ENCODE measurements around the gene SCOC.
"Not testable (repeated sequence)": the region's sequence is repeated elsewhere in the genome, so short reads cannot be mapped to it uniquely, and the experiment has no call there.

SCOC gene

DNA sequence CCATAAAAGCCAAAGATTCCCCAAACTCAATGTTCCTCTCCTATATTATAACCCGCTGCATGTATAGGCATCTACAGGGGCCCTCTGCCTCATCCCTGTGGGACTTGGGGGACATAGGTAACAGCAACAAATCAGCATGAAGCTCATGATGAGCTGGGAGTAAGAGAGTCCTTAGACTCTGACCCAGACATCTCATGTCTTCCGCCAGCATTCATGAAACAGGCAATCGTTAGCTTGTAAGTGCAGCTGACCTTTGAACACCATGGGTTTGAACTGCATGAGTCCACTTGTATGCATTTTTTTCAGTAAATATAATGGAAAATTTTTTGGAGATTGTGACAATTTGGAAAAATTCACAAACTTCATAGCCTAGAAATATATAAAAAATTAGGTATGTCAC, 10.4 kb upstream of the SCOC start:
- no peak for DNase-seq

DNA sequence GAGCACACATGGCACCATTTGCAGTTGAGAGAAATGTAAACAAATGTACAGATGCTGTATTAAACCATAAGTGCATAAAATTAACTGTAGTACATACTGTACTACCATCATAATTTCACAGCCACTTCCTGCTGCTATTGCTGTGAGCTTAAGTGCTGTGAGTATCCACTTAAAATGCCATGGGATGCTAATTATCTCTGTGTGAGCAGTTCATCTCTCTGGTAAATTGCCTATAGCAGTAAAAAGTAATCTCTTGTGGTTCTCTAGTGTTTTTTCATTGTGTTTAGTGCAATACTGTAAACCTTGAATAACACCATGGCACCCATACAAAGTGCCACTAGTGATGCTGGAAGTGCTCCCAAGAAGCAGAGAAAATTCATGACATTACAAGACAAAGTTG, 9.9 kb upstream of the SCOC start:
- no peak for DNase-seq

DNA sequence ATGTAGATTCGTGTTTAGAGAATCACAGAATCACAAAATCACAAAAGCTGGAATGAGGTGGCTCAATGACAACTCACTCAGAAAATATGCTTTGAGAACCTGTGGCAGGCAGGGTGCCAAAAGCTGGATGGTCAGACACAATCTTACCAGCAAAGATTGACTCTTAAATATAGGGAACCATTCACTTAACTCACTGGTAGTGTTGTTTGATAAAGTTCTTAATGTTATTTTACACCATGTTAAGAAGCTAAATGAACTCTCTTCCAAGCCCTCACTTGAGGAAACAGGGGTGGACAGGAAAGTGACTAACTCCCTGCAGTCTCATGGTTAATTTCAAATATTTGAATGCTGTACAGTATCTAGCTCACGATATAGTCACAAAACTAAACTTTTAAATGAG, 5.7 kb upstream of the SCOC start:
- no peak for DNase-seq

DNA sequence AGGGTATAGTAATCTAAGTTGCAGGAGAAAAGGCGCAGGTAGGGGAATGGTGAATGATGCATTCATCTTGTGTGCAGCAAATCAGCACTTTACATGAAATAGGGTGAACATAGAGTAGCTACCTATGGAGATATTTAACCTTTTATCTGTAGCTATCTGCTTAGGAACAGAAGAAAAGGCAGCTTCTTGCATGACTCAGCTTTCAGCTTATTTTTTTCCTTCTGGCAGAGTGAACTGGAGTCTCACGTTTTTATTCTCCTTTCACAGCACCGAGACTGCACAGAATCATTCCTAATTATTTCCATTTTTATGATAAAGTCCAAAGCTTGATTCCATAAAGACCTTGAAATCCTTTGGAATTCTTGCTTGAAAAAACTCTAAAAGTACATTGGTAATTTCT, 4.8 kb upstream of the SCOC start:
- DNase-seq, result no peak

DNA sequence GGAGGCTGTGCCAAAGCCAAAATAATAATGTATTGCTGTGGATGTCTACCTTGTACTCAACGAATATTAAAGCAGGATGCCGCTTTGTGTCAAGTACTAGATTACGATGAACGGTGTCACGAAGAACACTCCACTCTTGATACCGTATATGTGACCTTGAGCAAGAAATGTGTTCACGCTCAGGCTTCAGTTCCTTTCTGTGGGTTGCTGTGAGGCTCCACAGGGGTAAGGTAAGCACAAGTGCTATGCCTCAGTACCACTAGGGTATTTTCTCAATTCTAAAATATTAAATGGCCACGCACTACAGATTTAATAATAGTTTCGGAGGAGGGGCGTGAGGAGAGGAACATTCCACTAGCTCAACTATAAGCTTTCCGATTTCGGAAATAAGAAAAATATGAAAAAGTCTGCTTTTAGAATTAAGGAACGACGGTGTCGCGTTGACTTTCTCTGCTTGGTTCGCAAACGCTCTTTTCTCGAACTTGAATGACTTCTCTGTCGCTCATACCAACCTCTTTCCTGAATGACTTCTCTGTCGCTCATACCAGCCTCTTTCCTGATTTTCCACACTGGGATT, 607 bp upstream of the SCOC start:
- DNase-seq, result peak; percentile 20

DNA sequence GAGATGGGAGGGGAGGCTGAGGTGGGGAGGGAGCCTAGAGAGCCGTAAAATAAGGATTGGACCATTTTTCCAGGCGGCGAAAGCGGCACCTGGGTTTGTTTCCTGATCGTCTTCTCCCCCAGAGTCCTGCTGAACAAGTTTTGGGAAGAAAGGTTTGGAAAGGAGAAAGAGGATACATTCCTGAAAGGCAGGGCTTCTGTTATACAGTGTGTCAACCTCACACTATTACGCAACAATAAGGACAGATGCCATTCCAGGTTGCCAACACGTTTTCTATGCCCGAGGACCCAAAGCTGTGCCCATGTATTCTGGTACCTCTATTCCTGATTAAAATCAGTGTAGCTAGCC, 658 bp downstream of the SCOC start:
- DNase-seq, result no peak

DNA sequence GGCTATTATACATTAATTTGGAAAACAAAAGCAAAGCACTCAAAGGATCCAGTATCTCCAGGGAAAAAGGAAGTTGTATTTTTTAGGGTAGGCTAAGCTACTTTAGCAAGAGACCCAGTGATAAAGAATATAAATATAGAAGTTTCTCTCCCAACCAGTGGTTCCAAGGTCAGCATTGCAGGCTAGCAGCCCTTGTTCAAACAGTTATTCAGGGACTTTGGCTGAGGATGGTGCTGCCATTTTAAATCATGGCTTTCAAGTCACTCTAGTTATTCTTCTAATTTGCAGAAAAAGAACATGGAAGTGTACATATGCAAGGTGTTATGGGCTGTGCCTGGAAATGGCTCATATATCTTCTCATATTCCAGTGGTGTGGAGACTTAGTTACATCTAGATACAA, 9.3 kb downstream of the SCOC start:
- no peak for DNase-seq

DNA sequence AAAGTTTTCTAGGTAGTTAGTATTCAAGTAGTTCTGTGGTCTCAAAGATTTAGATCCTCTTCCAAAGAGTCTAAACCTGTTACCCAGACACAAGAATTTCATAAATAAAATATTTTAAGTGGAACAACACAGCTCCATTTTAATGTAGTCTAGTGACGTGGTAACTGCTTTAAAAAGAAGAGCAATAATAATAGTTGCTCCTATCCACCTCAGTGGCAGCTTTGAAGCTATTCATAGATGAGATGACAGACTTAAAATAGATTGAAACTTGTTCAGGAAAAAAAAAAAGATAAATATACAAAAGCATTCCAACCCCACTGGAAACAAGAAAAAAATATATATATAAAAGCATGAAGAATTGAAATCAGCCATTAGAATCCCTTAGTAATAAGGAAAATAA, 14.6 kb downstream of the SCOC start:
- DNase-seq, result no peak

DNA sequence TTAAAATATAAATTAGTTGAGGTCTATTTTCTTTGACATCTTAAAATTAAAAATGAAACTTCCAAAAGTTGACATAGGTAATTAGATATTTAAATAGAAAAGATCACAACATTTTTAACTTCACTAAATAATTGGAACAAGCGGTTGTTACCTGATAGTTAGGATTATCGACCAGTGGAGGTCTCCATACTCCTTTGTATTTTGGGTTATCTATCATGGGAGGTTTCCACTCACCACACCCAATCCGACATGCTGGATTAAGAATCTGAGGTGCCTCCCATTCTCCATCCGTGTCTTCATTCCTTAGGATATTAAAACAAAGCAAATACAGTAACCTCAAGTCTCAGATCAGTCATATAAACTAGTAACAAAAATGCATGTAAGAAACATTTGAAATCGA, 22.2 kb downstream of the SCOC start:
- DNase-seq, result no peak

DNA sequence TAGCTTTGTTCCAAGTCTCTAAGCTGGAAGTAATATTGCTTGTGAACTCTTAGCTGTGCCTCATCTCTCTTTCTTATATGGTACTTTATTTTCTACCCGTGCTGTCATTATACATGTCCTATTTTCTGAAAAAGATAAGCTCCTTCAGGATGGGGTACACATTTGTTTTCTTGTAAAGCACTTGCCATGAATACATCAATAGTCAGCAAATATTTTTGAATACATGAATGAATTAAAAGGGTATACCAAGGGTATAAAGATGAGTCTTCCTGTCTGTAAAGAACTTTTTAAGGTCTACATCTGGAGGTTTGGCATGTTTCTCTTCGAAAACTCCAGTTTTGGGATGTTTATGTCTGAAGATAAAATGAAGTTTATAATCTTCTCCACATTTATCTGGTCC, 26.7 kb downstream of the SCOC start:
- no peak for DNase-seq

DNA sequence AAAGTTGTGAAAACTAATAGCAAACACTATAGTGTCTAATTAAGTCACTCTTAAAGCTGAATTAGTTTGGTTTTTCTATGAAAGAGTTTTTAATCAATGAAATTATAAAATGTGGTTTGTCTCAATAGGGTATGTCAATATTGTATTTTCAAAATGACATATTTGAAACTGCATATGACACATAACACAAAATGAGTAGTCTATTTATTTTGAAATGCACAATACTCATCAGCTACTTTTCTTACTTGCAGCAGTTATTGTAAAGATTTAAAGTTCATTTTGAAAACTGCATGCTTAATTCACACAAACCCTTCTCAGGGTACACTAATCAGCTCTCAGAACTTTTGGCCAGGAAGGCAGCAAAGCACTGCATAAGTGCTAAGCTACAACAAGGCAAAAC, 32.8 kb downstream of the SCOC start:
- no peak for DNase-seq

DNA sequence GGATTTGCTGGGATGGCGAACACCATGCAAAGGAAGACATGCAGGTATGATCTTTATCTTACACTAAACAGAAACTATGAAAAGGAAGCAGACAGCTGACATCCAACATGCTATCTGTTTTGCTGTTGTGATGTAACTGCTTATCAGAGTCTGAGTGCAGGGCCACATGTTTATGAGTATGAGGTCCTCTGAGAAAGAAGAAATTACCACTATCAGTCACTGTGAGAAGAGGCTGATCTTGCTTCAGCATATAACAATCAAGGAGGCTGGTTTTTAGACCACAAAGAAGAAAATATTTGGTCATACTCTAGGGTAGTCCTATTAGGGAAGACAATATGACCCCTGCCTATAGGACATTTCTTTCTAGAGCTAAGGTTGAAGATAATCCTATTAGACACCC, 35.5 kb downstream of the SCOC start:
- DNase-seq, result no peak

DNA sequence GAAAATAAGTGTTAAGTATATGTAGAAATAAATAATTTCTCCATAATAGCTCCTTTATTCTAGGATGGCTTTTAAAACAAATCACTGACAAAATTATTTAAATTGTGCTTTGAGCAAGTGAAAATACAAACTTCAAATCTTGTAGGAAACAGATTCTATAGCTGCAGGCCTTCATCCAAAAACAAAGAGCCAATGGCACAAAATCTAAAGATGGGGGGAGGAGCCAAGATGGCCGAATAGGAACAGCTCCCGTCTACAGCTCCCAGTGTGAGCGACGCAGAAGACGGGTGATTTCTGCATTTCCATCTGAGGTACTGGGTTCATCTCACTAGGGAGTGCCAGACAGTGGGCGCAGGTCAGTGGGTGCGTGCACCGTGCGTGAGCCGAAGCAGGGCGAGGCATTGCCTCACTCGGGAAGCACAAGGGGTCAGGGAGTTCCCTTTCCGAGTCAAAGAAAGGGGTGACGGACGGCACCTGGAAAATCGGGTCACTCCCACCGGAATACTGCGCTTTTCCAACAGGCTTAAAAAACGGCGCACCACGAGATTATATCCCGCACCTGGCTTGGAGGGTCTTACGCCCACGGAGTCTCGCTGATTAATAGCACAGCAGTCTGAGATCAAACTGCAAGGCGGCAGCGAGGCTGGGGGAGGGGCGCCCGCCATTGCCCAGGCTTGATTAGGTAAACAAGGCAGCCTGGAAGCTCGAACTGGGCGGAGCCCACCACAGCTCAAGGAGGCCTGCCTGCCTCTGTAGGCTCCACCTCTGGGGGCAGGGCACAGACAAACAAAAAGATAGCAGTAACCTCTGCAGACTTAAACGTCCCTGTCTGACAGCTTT, 39.9 kb downstream of the SCOC start:
- DNase-seq, result not testable (repeated sequence)

DNA sequence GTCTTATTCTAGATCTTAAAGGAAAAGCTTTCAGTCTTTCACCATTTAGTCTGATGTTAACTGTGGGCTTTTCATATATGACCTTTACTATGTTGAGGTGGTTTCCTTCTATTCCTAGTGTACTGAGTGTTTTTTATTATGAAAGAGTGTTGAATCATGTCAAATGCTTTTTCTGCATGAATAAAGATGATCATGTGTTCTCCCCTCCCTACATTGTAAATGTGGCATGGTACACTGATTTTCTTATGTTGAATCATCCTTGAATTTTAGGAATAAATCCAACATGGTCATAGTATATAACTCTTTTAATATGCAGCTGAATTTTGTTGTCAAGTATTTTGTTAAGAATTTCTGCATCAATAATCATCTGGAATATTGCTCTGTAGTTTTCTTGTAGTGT, 49.7 kb downstream of the SCOC start:
- DNase-seq, result no peak

DNA sequence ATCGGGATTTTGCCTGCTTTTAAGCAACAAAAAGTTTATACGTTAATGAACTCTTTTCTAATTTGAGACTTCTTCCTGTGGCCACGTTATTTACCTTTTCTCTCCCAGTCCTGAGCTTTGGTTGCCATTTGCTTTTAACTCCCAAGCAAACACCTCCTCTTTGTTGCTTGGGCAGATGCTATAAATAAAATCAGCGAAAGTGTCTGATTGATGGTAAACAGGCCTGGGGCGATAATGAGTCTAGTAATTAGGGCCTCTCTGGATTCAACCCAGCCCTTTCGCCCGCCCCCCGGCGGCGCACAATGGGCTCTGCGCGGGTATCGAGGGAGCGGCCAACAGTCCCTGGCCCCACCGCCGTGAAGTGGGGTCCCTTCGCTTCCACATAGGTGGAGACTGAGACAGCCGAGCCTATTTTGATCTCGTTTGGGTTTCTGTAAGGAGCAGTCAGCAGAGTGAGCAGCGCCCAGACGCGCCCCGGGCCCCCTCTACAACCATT, 53.2 kb downstream of the SCOC start:
- no peak for DNase-seq

DNA sequence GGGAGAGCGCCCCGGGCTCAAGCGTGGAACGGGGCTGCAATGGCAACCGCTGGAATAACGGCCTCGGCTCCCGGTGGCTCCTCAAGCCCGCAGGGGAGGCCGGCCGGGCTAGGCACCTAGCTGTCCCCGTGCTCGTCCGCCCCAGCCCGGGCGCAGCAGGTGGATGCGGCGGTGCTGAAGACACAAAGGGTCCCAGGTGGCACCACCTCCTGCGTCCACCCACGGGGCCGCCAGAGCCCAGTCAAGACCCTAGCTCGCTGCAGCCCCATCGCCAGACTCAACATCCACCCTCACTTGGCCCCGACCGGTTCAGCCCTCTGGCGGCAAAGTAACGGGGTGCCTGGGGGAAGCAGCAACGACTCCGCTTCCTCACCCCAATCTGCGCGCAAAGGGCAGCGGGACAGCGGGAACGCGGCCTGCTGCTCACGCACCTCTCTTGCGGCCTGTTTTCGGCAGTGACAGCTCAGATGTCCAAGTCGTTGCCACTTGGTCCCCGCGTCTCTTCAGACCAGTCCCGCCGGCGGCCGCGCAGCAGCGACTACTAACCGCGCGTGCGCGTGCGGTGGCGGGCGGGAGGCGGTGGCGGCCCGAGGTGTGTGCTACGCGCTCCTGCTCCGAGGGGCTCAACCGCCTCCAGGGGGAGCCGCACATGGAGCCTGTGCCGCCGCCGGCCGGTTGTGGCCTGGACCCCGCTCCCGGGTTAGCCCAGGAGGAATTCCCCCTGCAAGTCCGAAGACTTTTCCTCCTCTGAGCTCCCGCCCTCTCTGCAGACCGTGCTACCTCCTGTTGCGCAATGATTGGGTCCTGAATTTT, 53.9 kb downstream of the SCOC start, which contains the start of gene CLGN:
TSS of gene CLGN (minus strand) at position 543 of the 813 bp plus-strand sequence. CDS start 14,570 bp downstream, outside the sequence.
- DNase-seq, result peak; percentile 42

DNA sequence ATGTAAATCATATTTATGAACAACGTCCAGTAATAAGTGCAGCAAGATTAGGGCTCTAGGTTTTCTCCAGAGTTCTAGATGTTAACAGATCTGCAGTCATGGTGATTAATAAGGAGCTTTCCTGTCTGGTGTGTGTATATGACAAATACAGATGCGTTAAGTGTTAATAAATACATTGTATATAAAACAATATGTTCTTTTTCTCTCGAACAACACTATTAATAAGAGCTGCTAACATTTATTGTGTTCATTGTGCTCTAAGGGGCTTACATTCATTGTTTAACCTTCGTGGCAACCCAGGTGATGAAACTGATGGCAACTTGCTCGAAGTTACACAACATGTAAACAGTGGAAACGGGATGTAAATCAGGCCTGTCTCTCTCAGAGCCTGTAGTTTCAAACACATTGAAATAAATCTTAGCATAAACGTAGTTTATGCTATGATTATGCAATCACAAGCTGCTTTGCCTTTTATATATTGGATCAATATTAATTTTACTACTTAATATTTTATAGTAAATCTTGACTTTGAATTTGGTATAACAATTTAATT, 54.5 kb downstream of the SCOC start:
- DNase-seq, result no peak

Measured in activated T-cell treated with anti-CD3 and anti-CD28 coated beads, Interleukin-2, amount 50 U/mL, for 1 hour (primary cell).